Measurements from ENCODE around the gene BIK. TPM values are rescaled to one million over a fixed set of nuclear protein-coding genes. Genes with fewer than 3 reads are reported as not detected.

BIK gene, protein sequence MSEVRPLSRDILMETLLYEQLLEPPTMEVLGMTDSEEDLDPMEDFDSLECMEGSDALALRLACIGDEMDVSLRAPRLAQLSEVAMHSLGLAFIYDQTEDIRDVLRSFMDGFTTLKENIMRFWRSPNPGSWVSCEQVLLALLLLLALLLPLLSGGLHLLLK
- not detected in 2 replicates for total RNA-seq

DNA sequence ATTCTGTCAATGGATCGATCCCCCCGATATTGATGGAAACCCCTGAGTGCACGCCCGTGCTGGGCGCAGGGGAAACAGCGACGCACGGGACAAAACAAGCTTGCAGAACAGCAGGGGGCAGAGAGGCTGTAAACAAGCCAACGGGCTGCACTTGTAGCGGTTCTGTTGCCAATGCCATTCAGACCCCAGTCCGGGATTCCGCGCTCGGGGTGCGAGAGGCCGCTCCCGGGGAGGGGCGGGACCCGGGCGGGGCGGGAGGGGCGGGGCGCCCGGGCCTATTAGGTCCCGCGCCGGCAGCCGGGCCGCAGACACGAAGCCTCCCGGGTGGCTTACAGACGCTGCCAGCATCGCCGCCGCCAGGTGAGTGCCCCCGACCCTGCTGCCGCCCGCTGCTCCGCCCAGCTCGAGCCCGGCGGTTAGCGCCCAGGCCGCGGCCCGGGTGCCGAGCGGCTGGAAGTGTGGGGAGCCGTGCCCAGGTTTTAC, at the start of gene BIK:
Gene BIK, plus strand, starts transcription at position 307 of the 483 bp plus-strand sequence. CDS start 13,273 bp downstream, outside the sequence.

DNA sequence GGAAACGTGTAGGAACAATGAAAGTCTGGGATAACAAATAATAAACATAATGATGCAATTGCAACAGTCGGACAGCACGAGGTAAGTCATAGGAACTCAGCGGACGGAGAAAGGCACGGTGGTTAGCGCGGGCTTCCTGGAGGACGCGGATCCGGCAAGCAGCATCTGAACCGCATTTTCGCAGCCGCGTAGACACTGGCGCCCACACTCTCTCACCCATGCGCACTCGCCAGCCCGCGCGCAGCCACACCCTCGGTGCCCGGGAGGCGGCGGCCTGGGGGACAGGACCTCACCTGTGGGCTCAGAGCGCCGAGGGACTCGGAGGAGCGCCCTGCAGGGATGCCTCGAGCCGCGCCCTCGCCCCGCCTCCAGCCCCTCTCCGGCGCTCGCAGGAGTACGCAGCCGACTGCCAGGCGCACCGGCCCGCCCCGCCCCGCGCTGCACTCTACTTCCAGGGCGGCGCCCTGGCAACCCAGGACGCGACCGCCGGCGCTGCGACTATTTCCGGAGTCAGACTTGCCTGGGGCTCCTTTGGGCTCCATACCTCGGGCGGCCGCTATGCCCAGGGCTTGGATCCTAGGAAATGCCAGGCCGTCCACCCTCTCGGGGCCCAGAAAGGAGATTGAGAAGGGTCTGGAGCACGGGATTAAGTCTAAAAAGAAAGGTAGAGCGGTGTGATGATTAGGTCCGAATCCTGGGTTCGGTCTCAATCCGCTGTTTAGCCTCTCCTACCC, 21.4 kb upstream of the BIK start, which contains the start of gene TTLL1:
Gene TTLL1, minus strand, starts transcription at position 408 of the 734 bp plus-strand sequence. CDS start 13,805 bp downstream, outside the sequence.

DNA sequence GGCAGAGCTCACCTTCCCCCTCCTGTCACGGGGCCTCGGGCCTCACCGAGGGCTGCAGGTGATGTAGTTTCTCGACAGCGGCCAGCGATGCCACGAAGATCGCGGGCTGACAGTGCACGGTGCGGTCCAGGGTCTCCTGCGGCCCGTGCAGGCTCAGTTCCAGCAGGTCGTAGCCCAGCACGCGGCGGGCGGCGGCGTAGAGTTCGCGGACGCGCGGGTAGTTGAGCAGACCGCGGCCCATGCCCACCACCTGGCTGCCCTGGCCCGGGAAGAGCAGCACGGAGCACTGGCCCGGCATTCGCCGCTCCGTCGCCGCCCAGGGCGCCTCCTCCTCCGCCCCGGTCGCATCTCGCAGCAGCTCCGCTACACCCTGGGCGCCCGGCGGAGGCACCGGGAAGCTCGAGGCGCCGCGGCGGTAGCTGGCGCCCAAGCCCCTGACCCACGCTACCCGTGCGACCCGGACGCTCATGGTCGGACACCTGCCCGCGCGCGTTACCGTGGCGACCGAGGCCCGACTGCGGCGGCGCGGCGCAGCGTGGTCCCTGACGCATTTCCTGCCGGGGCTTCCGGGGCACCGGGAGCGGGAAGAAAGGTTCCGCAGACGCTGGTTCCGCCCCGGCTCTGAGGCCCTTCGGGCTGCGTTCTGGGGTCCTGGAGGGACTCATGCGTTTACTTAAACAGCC, 32.5 kb downstream of the BIK start, which contains the start of gene MCAT:
Gene MCAT, minus strand, starts transcription at position 519 of the 683 bp plus-strand sequence. Its CDS starts 50 bp downstream, at position 469.

DNA sequence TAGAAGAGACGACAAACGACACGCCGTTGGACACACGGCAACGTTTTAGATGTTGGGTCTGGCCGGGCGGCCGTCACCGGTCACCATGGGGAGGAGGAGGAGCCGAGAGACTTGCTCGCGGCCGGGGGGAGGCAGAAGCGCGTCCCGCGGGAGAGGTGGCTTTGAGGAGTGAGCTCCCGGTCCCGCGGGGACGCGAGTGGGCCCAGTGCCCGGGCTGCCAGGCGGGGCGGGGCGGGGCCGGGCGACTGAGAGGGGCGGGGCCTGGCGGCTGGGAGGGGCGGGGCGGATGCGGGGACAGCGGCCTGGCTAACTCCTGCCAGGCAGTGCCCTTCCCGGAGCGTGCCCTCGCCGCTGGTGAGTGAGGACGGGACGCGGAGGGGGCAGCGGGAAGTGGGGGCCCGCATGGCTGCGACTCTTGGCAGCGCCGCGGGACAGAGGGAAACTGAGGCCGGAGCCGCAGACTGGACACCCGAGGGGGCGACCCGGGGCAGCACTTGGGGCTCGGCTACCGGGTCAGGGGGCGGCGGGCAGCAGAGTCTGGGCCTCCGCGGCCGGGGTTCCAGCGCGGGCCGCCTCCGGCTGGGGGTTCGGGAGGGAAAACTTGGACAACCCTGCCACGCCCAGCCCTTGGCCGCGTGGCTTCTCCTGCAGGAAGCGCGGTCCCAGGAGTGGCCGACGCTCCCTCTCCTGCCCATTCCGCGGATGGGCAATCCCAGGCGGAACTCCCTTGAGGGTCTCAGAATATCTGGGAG, 40.9 kb downstream of the BIK start, which contains the start of gene TSPO:
Gene TSPO, plus strand, starts transcription at position 309 of the 752 bp plus-strand sequence. CDS start 7,680 bp downstream, outside the sequence.

Other genes with a start within 250 kb of the BIK start
- 48.3 and 60.1 TPM in 2 replicates for gene PACSIN2, start 95.6 kb upstream of the BIK start, total RNA-seq
- 11.5 and 16.2 TPM in 2 replicates for gene TTLL1, start 21.4 kb upstream of the BIK start, total RNA-seq
- 8.2 and 11.1 TPM in 2 replicates for gene MCAT, start 32.6 kb downstream of the BIK start, total RNA-seq
- gene TSPO, start 40.8 kb downstream of the BIK start, total RNA-seq, result 224 and 354 TPM in 2 replicates
- gene TTLL12, start 76.4 kb downstream of the BIK start, total RNA-seq, result 25.8 and 39.2 TPM in 2 replicates
- gene SCUBE1, start 232.6 kb downstream of the BIK start, total RNA-seq, result not detected in 2 replicates